Thyroid gland (tissue), 4 donors: ENCODE measurements around the gene EPHA3.

Experiments used
- CTCF ChIP-seq, 6 experiments: fragments of 200-600 bp in 3 of 6; fragments of 450-650 bp in 3 of 6; sonication (generic) in 3 of 6; IDR thresholded peaks; one replicate each; pipeline ENCODE4 v1.5.1; 2016 to 2019; ENCODE audit warnings: antibody characterized with exemption in 6 of 6, mild to moderate bottlenecking in 2 of 6, inconsistent platforms in 1 of 6, moderate library complexity in 1 of 6
- POLR2A ChIP-seq, 2 donors: fragments of 450-650 bp; IDR thresholded peaks; one replicate each; pipeline ENCODE4 v1.6.1; 2017; ENCODE audit warnings: antibody characterized with exemption in 2 of 2, mild to moderate bottlenecking in 2 of 2, moderate library complexity in 1 of 2

GRCh38 chr3:89154416-89154815 lies 47.0 kb downstream of the EPHA3 start:
- TF ChIP-seq POLR2A (IDR thresholded peaks at IDR 0.05) (no peak), CTCF (IDR thresholded peaks at IDR 0.05) (no peak)
